Measurements from ENCODE around the gene SLC27A4. TPM values are rescaled to one million over a fixed set of nuclear protein-coding genes. Genes with fewer than 3 reads are reported as not detected.

Gene SLC27A4
- total RNA-seq, 1 experiment from 2014 or later: 17.0 TPM

- Histone ChIP-seq H2BK12ac (ENCODE audit: insufficient read length, low read depth, low read length) (no peak overlapping the region), H4K20me1 (ENCODE audit: control insufficient read depth, insufficient read depth, insufficient read length) (no peaks in the 10 kb centered on the region), H3K4ac (ENCODE audit: low read depth, low read length) (no peak overlapping the region), H3K4me2 (ENCODE audit: insufficient read depth, insufficient read length, low read length) (no peak overlapping the region), H3K56ac (ENCODE audit: insufficient read length, low read depth, low read length) (no peak overlapping the region), H3K79me1 (ENCODE audit: insufficient read depth, low read depth, low read length, poor library complexity, severe bottlenecking) (peaks cover 3% of the 10 kb centered on the region), H2BK15ac (ENCODE audit: low read depth, low read length) (no peak overlapping the region), H2AFZ (ENCODE audit: low read length) (no peak overlapping the region), H4K5ac (ENCODE audit: insufficient read length, low read depth, low read length) (no peak overlapping the region), H3K23me2 (ENCODE audit: insufficient read length, low read depth, low read length, poor library complexity, severe bottlenecking) (peaks cover 7% of the 10 kb centered on the region), H3K4me1 (ENCODE audit: insufficient read depth, low read length) (no peaks in the 10 kb centered on the region), H4K91ac (ENCODE audit: insufficient read length, low read depth, low read length) (no peak overlapping the region), H3K27ac (ENCODE audit: insufficient read length, low read depth, low read length) (no peak overlapping the region), H3K9ac (ENCODE audit: extremely low read depth, insufficient read length, low read length) (no peak overlapping the region), H3K79me2 (ENCODE audit: insufficient read depth, low read length) (peaks cover 2% of the 10 kb centered on the region; the same call in 1 of the 2 replicates), H3K18ac (ENCODE audit: insufficient read length, low read depth, low read length) (no peak overlapping the region), H3K23ac (ENCODE audit: insufficient read length, low read depth, low read length) (no peak overlapping the region), H3T11ph (ENCODE audit: low read length) (no peak overlapping the region), H2BK120ac (ENCODE audit: low read depth, low read length, poor library complexity, severe bottlenecking) (no peak overlapping the region), H2BK20ac (ENCODE audit: low read depth, low read length, poor library complexity, severe bottlenecking) (no peak overlapping the region), H2BK5ac (ENCODE audit: insufficient read length, low read length) (no peak overlapping the region), H4K8ac (replicated peaks; ENCODE audit: insufficient read length, low read depth, low read length) (no peak overlapping the region), H3K14ac (ENCODE audit: insufficient read depth, low read length) (no peak overlapping the region), H3K27me3 (ENCODE audit: insufficient read depth, low read length) (no peaks in the 10 kb centered on the region), H3K9me3 (ENCODE audit: control insufficient read depth, low read depth, low read length) (no peaks in the 10 kb centered on the region), H2AK5ac (ENCODE audit: insufficient read length, low read length) (no peak overlapping the region)
- peaks cover 0 to 23% (median 12%) of the 10 kb centered on the region in 3 experiments; a peak in 6 of 7 replicates for H3K36me3 Mint-ChIP-seq (ENCODE audit: insufficient read depth in 1 of 3, low read depth in 3 of 3)
- H3K4me3 Mint-ChIP-seq: peak overlapping the region; percentile 98 to 99; a peak in 2 of 5 replicates
- H3K9me3 Mint-ChIP-seq: no peaks in the 10 kb centered on the region; a peak in 1 of 5 replicates
- no peak for DNase-seq
- H3K27me3 Mint-ChIP-seq (ENCODE audit: low read depth): no peaks in the 10 kb centered on the region
- no peak for TF ChIP-seq CTCF (conservative IDR thresholded peaks at IDR 0.05)
- peaks cover 6 to 12% of the 10 kb centered on the region in 2 experiments for H3K4me1 Mint-ChIP-seq
- no peak overlapping the region for H3K27ac Mint-ChIP-seq
- WGBS (ENCODE audit: extremely low coverage, insufficient read length, low lambda C conversion rate): no CpG with 5 or more reads among the region's 1 CpG
These were observed 15.9 kb upstream of the SLC27A4 start for GRCh38 chr9:128324401-128324800.

All from H9 (cell line).